Stimulated activated naive CD8-positive, alpha-beta T cell treated with anti-CD3 and anti-CD28 coated beads, Interleukin-15, amount 100 ng/mL, for 72 hours (primary cell): Measurements from ENCODE around the gene CROCC.
"Not testable (repeated sequence)": the region's sequence is repeated elsewhere in the genome, so short reads cannot be mapped to it uniquely, and the experiment has no call there.

Experiments
- ATAC-seq: fragments of 150-1000 bp; cut with Tn5 transposase; 2 replicates; pipeline ENCODE4 v1.10.0; 2021; ENCODE audit warnings: mild to moderate bottlenecking, moderate library complexity
- DNase-seq, 2 donors: peaks; one replicate each; pipeline ENCODE4 v3.0.0; 2021 to 2022
- H3K27ac Mint-ChIP-seq, 2 donors: one replicate each; pipeline ENCODE4 v1.8.0; 2022; ENCODE audit warnings: mild to moderate bottlenecking in 2 of 2, mixed read lengths in 2 of 2, moderate library complexity in 2 of 2
- H3K27me3 Mint-ChIP-seq: one replicate; pipeline ENCODE4 v1.8.0; 2022; ENCODE audit warnings: mixed read lengths
- H3K4me1 Mint-ChIP-seq: one replicate; pipeline ENCODE4 v1.8.0; 2022; ENCODE audit warnings: mild to moderate bottlenecking, mixed read lengths
- H3K4me3 Mint-ChIP-seq, 2 donors: one replicate each; pipeline ENCODE4 v1.8.0; 2022; ENCODE audit warnings: mild to moderate bottlenecking in 2 of 2, mixed read lengths in 2 of 2, moderate library complexity in 1 of 2
- H3K9me3 Mint-ChIP-seq, 2 donors: one replicate each; pipeline ENCODE4 v1.8.0; 2022; ENCODE audit warnings: mixed read lengths in 2 of 2

Gene CROCC

GRCh38 chr1:16905868-16906702, 15.6 kb upstream of the CROCC start:
- Mint-ChIP-seq H3K27ac (no peak overlapping the region), H3K4me1 (peaks cover 16% of the 10 kb centered on the region), H3K27me3 (no peaks in the 10 kb centered on the region), H3K9me3 (no peaks in the 10 kb centered on the region), H3K4me3 (no peak overlapping the region)
- DNase-seq: no peak
- ATAC-seq: no peak

DNA sequence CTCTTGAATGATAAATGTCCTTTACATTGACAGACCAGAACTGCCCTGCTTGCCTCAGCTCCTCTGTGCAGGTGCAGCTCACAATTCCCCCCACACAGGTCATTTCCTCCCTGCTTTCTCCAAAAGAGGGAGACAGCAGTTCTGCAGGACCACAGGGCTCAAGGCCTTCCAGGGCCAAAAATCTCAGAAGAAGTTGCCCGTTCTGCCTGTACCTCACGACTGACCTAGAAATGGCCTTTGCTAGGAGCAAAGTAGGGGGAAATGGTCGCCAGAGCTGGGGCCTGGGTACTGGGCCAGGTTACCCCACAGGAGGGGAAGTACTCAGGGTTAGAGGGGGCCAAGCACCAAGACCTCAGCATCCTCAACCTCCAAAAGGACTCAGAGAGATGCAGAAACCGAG, 14.9 kb upstream of the CROCC start:
- ATAC-seq: no peak
- Mint-ChIP-seq H3K27me3 (no peaks in the 10 kb centered on the region), H3K4me1 (peaks cover 10% of the 10 kb centered on the region), H3K4me3 (no peak overlapping the region), H3K27ac (peak overlapping the region in 1 of 2 donors; percentile 51), H3K9me3 (no peaks in the 10 kb centered on the region)
- no peak for DNase-seq

GRCh38 chr1:16907870-16908758, 13.6 kb upstream of the CROCC start:
- no peak overlapping the region for H3K4me3 Mint-ChIP-seq
- H3K27me3 Mint-ChIP-seq: no peaks in the 10 kb centered on the region
- no peak for DNase-seq
- peaks cover 20% of the 10 kb centered on the region for H3K4me1 Mint-ChIP-seq
- H3K27ac Mint-ChIP-seq: no peak overlapping the region
- ATAC-seq: no peak
- no peaks in the 10 kb centered on the region for H3K9me3 Mint-ChIP-seq

- not testable (repeated sequence) for DNase-seq, H3K27me3 Mint-ChIP-seq, H3K27ac Mint-ChIP-seq, ATAC-seq, H3K9me3 Mint-ChIP-seq
- Mint-ChIP-seq H3K4me3 (peak overlapping the region in 1 of 2 donors; percentile 10), H3K4me1 (peaks cover 48% of the 10 kb centered on the region)
Measured at GRCh38 chr1:16911851-16912721, 9.6 kb upstream of the CROCC start.

DNA sequence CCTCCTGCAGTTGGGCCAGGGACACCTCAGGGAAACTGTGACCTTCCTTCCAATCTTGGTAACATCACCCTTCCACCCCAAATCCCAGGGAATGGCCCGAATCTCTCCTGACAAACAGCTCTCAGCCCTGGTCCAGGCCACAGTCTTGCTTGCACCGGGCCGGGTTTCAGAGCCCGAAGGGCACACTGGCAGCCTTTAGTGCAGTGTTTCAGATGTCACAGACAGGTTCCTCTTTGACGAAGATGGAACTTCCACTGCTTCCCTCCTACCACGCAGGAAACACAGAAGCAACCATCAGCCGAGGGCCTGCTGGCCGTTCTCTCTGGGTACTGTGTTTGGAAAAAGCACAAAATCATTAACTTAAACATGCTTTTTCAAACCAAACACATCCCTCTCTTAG, 9.0 kb upstream of the CROCC start:
- Mint-ChIP-seq H3K4me1 (peaks cover 48% of the 10 kb centered on the region), H3K4me3 (peak overlapping the region in 1 of 2 donors; percentile 98)
- ATAC-seq, DNase-seq, H3K27me3 Mint-ChIP-seq, H3K27ac Mint-ChIP-seq, H3K9me3 Mint-ChIP-seq: not testable (repeated sequence)

DNA sequence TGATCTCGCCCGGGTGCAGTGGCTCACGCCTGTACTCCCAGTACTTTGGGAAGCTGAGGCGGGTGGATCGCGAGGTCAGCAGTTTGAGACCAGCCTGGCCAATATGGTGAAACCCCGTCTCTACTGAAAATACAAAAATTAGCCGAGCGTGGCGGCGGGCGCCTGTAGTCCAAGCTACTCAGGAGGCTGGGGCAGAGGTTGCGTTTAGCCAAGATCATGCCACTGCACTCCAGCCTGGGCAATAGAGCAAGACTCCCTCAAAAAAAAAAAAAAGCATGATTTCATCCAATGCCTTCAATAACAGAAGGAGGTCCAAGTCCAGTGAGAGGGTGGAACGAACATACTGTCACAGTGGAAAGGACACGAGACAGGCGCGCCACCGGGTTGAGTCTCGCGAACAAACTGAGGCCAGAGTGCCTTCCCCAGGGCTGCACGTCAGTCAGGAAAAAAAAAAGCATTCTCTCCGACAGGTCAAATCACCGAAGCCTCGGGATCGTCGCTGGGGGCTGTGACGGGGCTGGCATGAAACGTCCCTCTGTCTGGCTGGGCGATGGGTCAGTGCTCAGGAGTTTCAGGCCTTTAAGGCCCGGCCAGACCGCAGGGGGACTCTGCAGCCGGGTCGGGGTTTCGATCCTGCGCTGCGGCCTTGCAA, 8.4 kb upstream of the CROCC start:
- ATAC-seq (no peak), DNase-seq (no peak)
- H3K4me3 Mint-ChIP-seq: peak overlapping the region; percentile 74 to 98
- H3K4me1 Mint-ChIP-seq: peaks cover 44% of the 10 kb centered on the region
- H3K27ac Mint-ChIP-seq: peak overlapping the region; percentile 19 to 82
- no peaks in the 10 kb centered on the region for H3K9me3 Mint-ChIP-seq
- no peaks in the 10 kb centered on the region for H3K27me3 Mint-ChIP-seq

DNA sequence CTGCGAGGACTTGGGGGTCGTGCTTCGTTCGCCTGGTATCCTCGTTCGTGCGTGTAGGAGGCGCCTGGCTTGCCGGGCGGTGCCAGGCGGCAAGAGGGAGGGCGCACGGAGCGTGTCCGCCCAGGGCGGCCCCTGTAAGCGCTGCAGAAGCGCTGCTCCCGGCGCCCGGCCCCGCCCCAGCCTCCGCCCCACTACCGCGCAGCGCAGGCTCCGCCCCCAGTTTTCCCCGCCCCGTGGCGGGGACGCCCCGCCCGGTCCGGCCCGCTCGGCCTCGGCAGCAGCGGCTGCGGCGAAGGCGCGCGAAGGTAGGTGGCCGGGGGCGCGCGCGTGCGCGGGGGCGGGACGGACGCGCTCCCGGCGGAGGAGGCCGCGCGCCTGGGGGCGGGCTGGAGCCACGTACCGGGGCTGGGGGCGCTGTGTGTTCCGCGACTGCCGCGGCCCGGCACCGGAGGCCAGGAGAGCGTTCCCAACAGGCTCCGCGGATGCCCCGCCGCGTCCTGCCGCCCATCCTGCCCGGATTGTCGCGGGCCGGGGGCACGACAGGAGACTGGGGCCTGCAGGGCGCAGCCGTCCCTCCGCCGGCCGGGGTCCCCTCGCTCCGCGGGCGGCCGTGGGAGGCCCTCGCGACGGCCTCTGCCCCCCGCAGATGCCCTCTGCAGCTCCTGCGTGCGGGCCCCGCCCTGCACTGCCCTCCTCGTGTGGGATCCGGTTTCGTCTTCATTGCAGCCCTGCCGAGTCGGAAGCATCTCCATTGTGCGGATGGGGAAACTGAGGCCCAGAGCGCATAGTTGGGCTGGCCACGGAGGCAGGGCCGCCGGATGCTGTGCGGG, 7.7 kb upstream of the CROCC start:
- Mint-ChIP-seq H3K9me3 (no peaks in the 10 kb centered on the region), H3K4me1 (peaks cover 52% of the 10 kb centered on the region), H3K4me3 (peak overlapping the region; percentile 91 to 98), H3K27ac (peak overlapping the region; percentile 69 to 83), H3K27me3 (no peaks in the 10 kb centered on the region)
- DNase-seq: peak; percentile 87 to 99
- peak; percentile 96 for ATAC-seq

GRCh38 chr1:16914928-16915626, 6.7 kb upstream of the CROCC start:
- not testable (repeated sequence) for DNase-seq, H3K27me3 Mint-ChIP-seq, ATAC-seq, H3K9me3 Mint-ChIP-seq
- peaks cover 55% of the 10 kb centered on the region for H3K4me1 Mint-ChIP-seq
- peak overlapping the region; percentile 91 to 98 for H3K4me3 Mint-ChIP-seq
- H3K27ac Mint-ChIP-seq: peak overlapping the region; percentile 61 to 90

DNA sequence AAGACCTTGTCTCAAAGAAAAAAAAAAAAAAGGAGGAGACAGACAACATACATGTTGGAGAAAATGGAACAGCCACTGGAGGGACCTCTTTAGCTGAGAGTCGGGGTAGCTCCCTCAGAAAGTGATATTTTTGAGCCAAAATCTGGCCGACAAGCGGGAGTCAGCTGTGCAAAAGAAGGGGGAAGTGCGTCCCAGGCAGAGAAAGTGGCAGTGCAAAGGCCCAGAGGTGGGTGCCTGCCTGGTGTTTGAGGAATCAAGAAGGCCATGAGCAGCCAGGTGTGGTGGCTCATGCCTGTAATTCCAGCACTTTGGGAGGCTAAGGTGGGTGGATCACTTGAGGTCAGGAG, 6.1 kb upstream of the CROCC start:
- no peaks in the 10 kb centered on the region for H3K9me3 Mint-ChIP-seq
- peaks cover 55% of the 10 kb centered on the region for H3K4me1 Mint-ChIP-seq
- H3K27ac Mint-ChIP-seq: peak overlapping the region in 1 of 2 donors; percentile 90
- ATAC-seq (no peak), DNase-seq (no peak)
- H3K27me3 Mint-ChIP-seq: no peaks in the 10 kb centered on the region
- H3K4me3 Mint-ChIP-seq: peak overlapping the region in 1 of 2 donors; percentile 91

- H3K9me3 Mint-ChIP-seq, H3K4me3 Mint-ChIP-seq, H3K27me3 Mint-ChIP-seq, DNase-seq, ATAC-seq: not testable (repeated sequence)
- Mint-ChIP-seq H3K4me1 (peaks cover 60% of the 10 kb centered on the region), H3K27ac (peak overlapping the region in 1 of 2 donors; percentile 45)
Measured at GRCh38 chr1:16916036-16916880, 5.5 kb upstream of the CROCC start.

DNA sequence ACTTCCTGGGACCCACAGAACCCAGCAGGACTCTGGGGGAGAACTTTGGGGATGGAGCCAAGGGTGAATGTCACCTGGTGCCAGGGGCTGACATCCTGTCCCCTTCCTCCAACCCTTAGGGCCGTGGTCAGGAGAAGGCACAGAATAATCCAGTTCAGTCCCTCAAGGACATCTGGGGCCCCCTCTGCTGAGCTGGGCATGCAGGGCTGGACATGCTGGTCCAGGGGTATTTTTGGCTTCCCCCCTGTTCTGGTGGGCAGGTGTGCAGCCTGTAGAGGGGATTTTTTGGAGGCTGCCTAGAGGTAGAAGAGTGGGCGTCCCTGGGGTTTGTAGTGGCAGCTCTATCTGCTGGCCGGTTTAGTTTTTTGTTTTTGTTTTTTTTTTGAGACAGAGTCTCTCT, 3.4 kb upstream of the CROCC start:
- DNase-seq: no peak
- Mint-ChIP-seq H3K27me3 (no peaks in the 10 kb centered on the region), H3K4me3 (no peak overlapping the region), H3K27ac (peak overlapping the region in 1 of 2 donors; percentile 81), H3K9me3 (no peaks in the 10 kb centered on the region), H3K4me1 (peaks cover 64% of the 10 kb centered on the region)
- ATAC-seq: no peak

DNA sequence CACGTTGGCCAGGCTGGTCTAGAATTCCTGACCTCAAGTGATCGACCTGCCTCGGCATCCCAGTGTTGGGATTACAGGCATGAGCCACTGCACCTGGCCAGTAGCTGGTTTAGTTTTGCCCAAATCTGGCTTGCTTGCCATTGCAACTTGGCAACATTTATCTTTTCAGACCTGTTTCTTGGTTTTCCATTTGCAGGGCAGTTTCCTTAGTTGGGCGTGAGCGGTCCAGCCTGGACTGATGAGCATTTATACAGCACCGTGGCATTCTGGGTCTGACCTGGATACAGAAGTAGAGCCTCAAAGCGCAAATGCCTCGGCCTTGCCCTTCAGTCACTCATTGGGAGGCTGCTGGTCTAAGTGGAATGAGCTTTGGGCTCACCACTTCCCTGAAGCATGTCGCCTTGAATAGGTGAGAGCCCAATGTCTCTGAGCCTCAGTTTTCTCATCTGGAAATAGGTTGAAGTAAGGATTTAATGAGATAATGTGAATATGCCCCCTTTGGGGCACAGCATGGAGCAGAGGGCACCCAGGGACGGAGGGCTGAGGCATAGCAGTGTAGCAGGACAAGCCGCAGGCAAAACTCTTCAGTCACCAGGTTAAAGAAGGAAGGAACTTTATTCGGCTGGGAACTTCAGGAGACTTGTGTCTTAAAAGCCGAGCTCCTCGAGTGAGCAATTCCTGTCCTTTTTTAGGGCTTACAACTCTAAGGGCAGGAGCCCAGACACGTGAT, 2.6 kb upstream of the CROCC start:
- H3K27ac Mint-ChIP-seq, H3K9me3 Mint-ChIP-seq, H3K4me3 Mint-ChIP-seq, DNase-seq, ATAC-seq, H3K27me3 Mint-ChIP-seq: not testable (repeated sequence)
- peaks cover 64% of the 10 kb centered on the region for H3K4me1 Mint-ChIP-seq
